SU-DHL-6 (cell line): Measurements from ENCODE around the gene CHST9.

ENCODE experiments used
- EZH2phosphoT487 ChIP-seq: fragments of 200-600 bp; sonication (generic), shearing (Covaris generic); conservative IDR thresholded peaks from 2 replicates; pipeline ENCODE4 v1.6.1; 2018; ENCODE audit warnings: mild to moderate bottlenecking, antibody characterized with exemption, low read length, moderate library complexity, mixed read lengths
- TF ChIP-seq, protein P1 (sequence below): fragments of 200-600 bp; sonication (generic); IDR thresholded peaks from one replicate; pipeline ENCODE4 v1.5.1; 2017; ENCODE audit warnings: antibody characterized with exemption, mild to moderate bottlenecking, low read length, moderate library complexity; ENCODE audit not compliant: insufficient read depth, poor library complexity, severe bottlenecking

DNA sequence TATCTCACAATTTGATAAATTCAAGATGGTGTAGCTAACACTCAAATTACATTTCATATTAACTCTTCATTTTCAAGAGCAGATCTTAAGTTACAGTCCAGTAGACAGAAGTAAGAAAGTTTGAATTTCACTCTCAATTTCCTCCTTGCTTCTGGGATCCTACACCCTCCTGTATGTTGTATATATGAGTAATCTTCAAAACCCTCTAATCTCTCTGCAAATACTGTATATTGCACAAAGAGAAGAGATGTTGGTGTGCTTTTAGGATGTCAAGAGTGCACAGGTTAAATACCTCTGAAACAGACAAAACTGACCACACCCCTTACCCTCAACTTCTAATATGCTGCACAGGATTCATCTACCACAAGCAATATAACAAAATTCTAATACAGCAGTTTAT is 6.7 kb downstream of the CHST9 start:
- TF ChIP-seq, protein P1, sequence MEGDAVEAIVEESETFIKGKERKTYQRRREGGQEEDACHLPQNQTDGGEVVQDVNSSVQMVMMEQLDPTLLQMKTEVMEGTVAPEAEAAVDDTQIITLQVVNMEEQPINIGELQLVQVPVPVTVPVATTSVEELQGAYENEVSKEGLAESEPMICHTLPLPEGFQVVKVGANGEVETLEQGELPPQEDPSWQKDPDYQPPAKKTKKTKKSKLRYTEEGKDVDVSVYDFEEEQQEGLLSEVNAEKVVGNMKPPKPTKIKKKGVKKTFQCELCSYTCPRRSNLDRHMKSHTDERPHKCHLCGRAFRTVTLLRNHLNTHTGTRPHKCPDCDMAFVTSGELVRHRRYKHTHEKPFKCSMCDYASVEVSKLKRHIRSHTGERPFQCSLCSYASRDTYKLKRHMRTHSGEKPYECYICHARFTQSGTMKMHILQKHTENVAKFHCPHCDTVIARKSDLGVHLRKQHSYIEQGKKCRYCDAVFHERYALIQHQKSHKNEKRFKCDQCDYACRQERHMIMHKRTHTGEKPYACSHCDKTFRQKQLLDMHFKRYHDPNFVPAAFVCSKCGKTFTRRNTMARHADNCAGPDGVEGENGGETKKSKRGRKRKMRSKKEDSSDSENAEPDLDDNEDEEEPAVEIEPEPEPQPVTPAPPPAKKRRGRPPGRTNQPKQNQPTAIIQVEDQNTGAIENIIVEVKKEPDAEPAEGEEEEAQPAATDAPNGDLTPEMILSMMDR = no peak
- no peak for TF ChIP-seq EZH2phosphoT487
